WTC11 (cell line): ENCODE data around the gene ARSA. TPM values are rescaled to one million over a fixed set of nuclear protein-coding genes. Genes with fewer than 3 reads are reported as not detected.

Experiments used
- ATAC-seq: fragments of 200-7000 bp; cut with Tn5 transposase; 2 replicates; pipeline ENCODE4 v1.10.0; 2021; ENCODE audit warnings: mild to moderate bottlenecking, moderate library complexity
- CTCF ChIA-PET: fragments of 300-600 bp; sonication (Branson Sonifier 250); formaldehyde crosslinking; loops from one replicate; lab custom pipeline; 2021; ENCODE audit warnings: antibody characterized with exemption; lab: Charles Lee
- POLR2A ChIA-PET: fragments of 350-600 bp; sonication (Branson Sonifier 250); formaldehyde crosslinking; loops from one replicate; lab custom pipeline; 2021; ENCODE audit warnings: antibody characterized with exemption; lab: Charles Lee
- DNase-seq: peaks from one replicate; pipeline ENCODE4 v3.0.0; 2021; ENCODE audit warnings: low spot score
- H3K27ac Mint-ChIP-seq: 2 replicates; pipeline ENCODE4 v1.8.0; 2021; ENCODE audit warnings: mixed read lengths
- H3K27me3 Mint-ChIP-seq: 2 replicates; pipeline ENCODE4 v1.8.0; 2021; ENCODE audit warnings: low read depth, mild to moderate bottlenecking, moderate library complexity, mixed read lengths
- H3K36me3 Mint-ChIP-seq: 2 replicates; pipeline ENCODE4 v1.8.0; 2021; ENCODE audit warnings: mixed read lengths
- H3K4me1 Mint-ChIP-seq: 2 replicates; pipeline ENCODE4 v1.8.0; 2022; ENCODE audit warnings: mixed read lengths
- H3K4me3 Mint-ChIP-seq: 2 replicates; pipeline ENCODE4 v1.8.0; 2021; ENCODE audit warnings: mild to moderate bottlenecking, moderate library complexity, mixed read lengths
- H3K9me3 Mint-ChIP-seq: 2 replicates; pipeline ENCODE4 v1.8.0; 2021; ENCODE audit warnings: mixed read lengths
- AFF4 ChIP-seq: sonication (generic); formaldehyde crosslinking; IDR thresholded peaks from 2 replicates; pipeline ENCODE4 v1.8.1; 2023; ENCODE audit warnings: mild to moderate bottlenecking, missing genetic modification reagents, borderline replicate concordance
- ARID4B ChIP-seq: sonication (generic); formaldehyde crosslinking; IDR thresholded peaks from 2 replicates; pipeline ENCODE4 v1.8.0; 2023; ENCODE audit warnings: missing genetic modification reagents, mild to moderate bottlenecking, borderline replicate concordance
- ATF2 ChIP-seq: sonication (generic); formaldehyde crosslinking; IDR thresholded peaks from 2 replicates; pipeline ENCODE4 v1.8.1; 2022; ENCODE audit warnings: low read depth, missing genetic modification reagents, borderline replicate concordance
- E2F4 ChIP-seq: sonication (generic); formaldehyde crosslinking; IDR thresholded peaks from 2 replicates; pipeline ENCODE4 v1.8.1; 2022; ENCODE audit warnings: low read depth, mild to moderate bottlenecking, moderate library complexity, missing genetic modification reagents, borderline replicate concordance
- FOXK1 ChIP-seq: sonication (generic); formaldehyde crosslinking; IDR thresholded peaks from 2 replicates; pipeline ENCODE4 v1.8.0; 2022; ENCODE audit warnings: mild to moderate bottlenecking, moderate library complexity, missing genetic modification reagents
- GABPB1 ChIP-seq: sonication (generic); formaldehyde crosslinking; IDR thresholded peaks from 2 replicates; pipeline ENCODE4 v1.8.1; 2023; ENCODE audit warnings: mild to moderate bottlenecking, missing genetic modification reagents
- GTF2I ChIP-seq: fragments of 250-450 bp; sonication (Bioruptor Pico); conservative IDR thresholded peaks from 2 replicates; pipeline ENCODE4 v1.4.0; 2021; ENCODE audit warnings: mild to moderate bottlenecking
- JAZF1 ChIP-seq: fragments of 250-450 bp; sonication (Bioruptor Pico); IDR thresholded peaks from 2 replicates; pipeline ENCODE4 v1.9.0; 2021; ENCODE audit warnings: moderate library complexity, mild to moderate bottlenecking, inconsistent platforms
- JUN ChIP-seq: sonication (generic); formaldehyde crosslinking; IDR thresholded peaks from 2 replicates; pipeline ENCODE4 v1.8.0; 2023; ENCODE audit warnings: mild to moderate bottlenecking, missing genetic modification reagents
- MXD4 ChIP-seq: fragments of 250-450 bp; sonication (Bioruptor Pico); IDR thresholded peaks from 2 replicates; pipeline ENCODE4 v1.8.0; 2021; ENCODE audit warnings: mild to moderate bottlenecking, moderate library complexity, borderline replicate concordance
- NFYB ChIP-seq: sonication (generic); formaldehyde crosslinking; conservative IDR thresholded peaks from 2 replicates; pipeline ENCODE4 v1.8.0; 2022; ENCODE audit warnings: low read depth, missing genetic modification reagents
- OVOL2 ChIP-seq: fragments of 250-450 bp; sonication (Bioruptor Pico); IDR thresholded peaks from 2 replicates; pipeline ENCODE4 v1.9.0; 2021; ENCODE audit warnings: mild to moderate bottlenecking, borderline replicate concordance
- PREB ChIP-seq: sonication (generic); formaldehyde crosslinking; IDR thresholded peaks from 2 replicates; pipeline ENCODE4 v1.8.1; 2022; ENCODE audit warnings: mild to moderate bottlenecking, missing genetic modification reagents, moderate library complexity, borderline replicate concordance
- SMAD4 ChIP-seq: sonication (generic); formaldehyde crosslinking; IDR thresholded peaks from 2 replicates; pipeline ENCODE4 v1.8.0; 2022; ENCODE audit warnings: mild to moderate bottlenecking, missing genetic modification reagents
- TCF7 ChIP-seq: sonication (generic); formaldehyde crosslinking; IDR thresholded peaks from 2 replicates; pipeline ENCODE4 v1.8.0; 2022; ENCODE audit warnings: mild to moderate bottlenecking, low read depth, missing genetic modification reagents, moderate library complexity
- TEAD1 ChIP-seq: sonication (generic); formaldehyde crosslinking; IDR thresholded peaks from 2 replicates; pipeline ENCODE4 v1.8.0; 2022; ENCODE audit warnings: mild to moderate bottlenecking, missing genetic modification reagents
- ZBTB21 ChIP-seq: sonication (generic); formaldehyde crosslinking; IDR thresholded peaks from 2 replicates; pipeline ENCODE4 v1.8.1; 2023; ENCODE audit warnings: mild to moderate bottlenecking, missing genetic modification reagents, borderline replicate concordance
- ZNF263 ChIP-seq: sonication (generic); formaldehyde crosslinking; IDR thresholded peaks from 2 replicates; pipeline ENCODE4 v1.8.1; 2022; ENCODE audit warnings: low read depth, mild to moderate bottlenecking, moderate library complexity, missing genetic modification reagents
- ZNF317 ChIP-seq: sonication (generic); formaldehyde crosslinking; IDR thresholded peaks from 2 replicates; pipeline ENCODE4 v1.8.1; 2023; ENCODE audit warnings: low read depth, mild to moderate bottlenecking, moderate library complexity, missing genetic modification reagents, borderline replicate concordance
- ZNF396 ChIP-seq: fragments of 250-450 bp; sonication (Bioruptor Pico); IDR thresholded peaks from 2 replicates; pipeline ENCODE4 v1.8.0; 2021; ENCODE audit warnings: mild to moderate bottlenecking, moderate library complexity, borderline replicate concordance
- ZNF416 ChIP-seq: fragments of 250-450 bp; sonication (Bioruptor Pico); IDR thresholded peaks from 2 replicates; pipeline ENCODE4 v1.9.0; 2021; ENCODE audit warnings: mild to moderate bottlenecking, inconsistent platforms
- total RNA-seq: library from RNA; stranded (reverse); gene quantifications from 3 replicates; pipeline ENCODE4 v1.2.3, GENCODE V29; 2021

ARSA gene
- total RNA-seq, 1 experiment from 2014 or later, result 18.8 TPM

GRCh38 chr22:50670914-50671538 is 43.1 kb upstream of the ARSA start:
- H3K27me3 Mint-ChIP-seq, result peaks cover 71% of the 10 kb centered on the region
- TF ChIP-seq FOXK1 (CRISPR knock-in tag) (no peak), TEAD1 (CRISPR knock-in tag) (no peak), JAZF1 (CRISPR knock-in tag) (no peak), ARID4B (CRISPR knock-in tag) (no peak), OVOL2 (CRISPR knock-in tag) (no peak), TCF7 (CRISPR knock-in tag) (no peak), ZBTB21 (CRISPR knock-in tag) (no peak), AFF4 (CRISPR knock-in tag) (no peak)
- CTCF ChIA-PET, result interaction anchor here (0.9 kb wide), 1 partner anchor 21 kb away, joined by 3 read pairs; no protein-coding TSS in a partner anchor

GRCh38 chr22:50670513-50670912 is 42.6 kb upstream of the ARSA start:
- no peak for DNase-seq
- H3K27ac Mint-ChIP-seq, result no peak overlapping the region
- POLR2A ChIA-PET, result no interaction called here
- no peaks in the 10 kb centered on the region for H3K36me3 Mint-ChIP-seq
- H3K4me3 Mint-ChIP-seq, result no peak overlapping the region
- ATAC-seq, result no peak
- H3K9me3 Mint-ChIP-seq, result no peaks in the 10 kb centered on the region
- H3K4me1 Mint-ChIP-seq, result peaks cover 11% of the 10 kb centered on the region
- H3K27me3 Mint-ChIP-seq, result peaks cover 71% of the 10 kb centered on the region
- CTCF ChIA-PET, result interaction anchor here (1.0 to 1.4 kb wide), 2 partner anchors 38 to 43 kb away, joined by 3 to 7 read pairs; partner anchors contain the start of gene ARSA
- TF ChIP-seq ZNF396 (no peak), GTF2I (CRISPR knock-in tag) (no peak), ZNF263 (no peak), ATF2 (CRISPR knock-in tag) (no peak), E2F4 (CRISPR knock-in tag) (no peak), ZNF317 (CRISPR knock-in tag) (no peak), GABPB1 (CRISPR knock-in tag) (no peak), SMAD4 (CRISPR knock-in tag) (no peak), MXD4 (CRISPR knock-in tag) (no peak), PREB (CRISPR knock-in tag) (no peak), JUN (no peak), ZNF416 (CRISPR knock-in tag) (no peak), NFYB (CRISPR knock-in tag) (no peak)

More at GRCh38 chr22:50670914-50671538, 43.1 kb upstream of the ARSA start:
- POLR2A ChIA-PET, result no interaction called here
- no peaks in the 10 kb centered on the region for H3K36me3 Mint-ChIP-seq
- no peak for ATAC-seq
- no peak overlapping the region for H3K4me3 Mint-ChIP-seq
- DNase-seq, result no peak
- H3K4me1 Mint-ChIP-seq, result peaks cover 13% of the 10 kb centered on the region
- H3K9me3 Mint-ChIP-seq, result no peaks in the 10 kb centered on the region
- H3K27ac Mint-ChIP-seq, result no peak overlapping the region
